NCI-H1436 (cell line): ENCODE data around the gene CR1.
"Not testable (repeated sequence)": the region's sequence is repeated elsewhere in the genome, so short reads cannot be mapped to it uniquely, and the experiment has no call there.

ENCODE experiments used
- DNase-seq: peaks from one replicate; lab custom pipeline; 2025; lab: John Stamatoyannopoulos, UW

CR1 gene

DNA sequence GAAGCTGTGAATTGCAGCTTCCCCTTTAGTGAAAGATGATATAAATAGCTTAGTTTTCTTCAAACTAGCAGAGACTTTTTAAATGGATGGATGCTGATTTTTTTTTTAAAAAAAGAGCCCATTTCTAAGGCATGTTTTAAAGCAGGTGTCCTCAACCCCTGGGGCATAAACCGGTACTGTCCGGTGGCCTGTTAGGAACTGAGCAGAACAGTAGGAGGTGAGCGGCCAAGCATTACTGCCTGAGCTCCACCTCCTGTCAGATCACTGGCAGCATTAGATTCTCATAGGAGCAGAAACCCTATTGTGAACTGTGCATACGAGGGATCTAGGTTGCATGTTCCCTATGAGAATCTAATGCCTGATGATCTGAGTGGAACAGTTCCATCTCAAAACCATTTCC, 180.2 kb downstream of the CR1 start:
- no peak for DNase-seq

DNA sequence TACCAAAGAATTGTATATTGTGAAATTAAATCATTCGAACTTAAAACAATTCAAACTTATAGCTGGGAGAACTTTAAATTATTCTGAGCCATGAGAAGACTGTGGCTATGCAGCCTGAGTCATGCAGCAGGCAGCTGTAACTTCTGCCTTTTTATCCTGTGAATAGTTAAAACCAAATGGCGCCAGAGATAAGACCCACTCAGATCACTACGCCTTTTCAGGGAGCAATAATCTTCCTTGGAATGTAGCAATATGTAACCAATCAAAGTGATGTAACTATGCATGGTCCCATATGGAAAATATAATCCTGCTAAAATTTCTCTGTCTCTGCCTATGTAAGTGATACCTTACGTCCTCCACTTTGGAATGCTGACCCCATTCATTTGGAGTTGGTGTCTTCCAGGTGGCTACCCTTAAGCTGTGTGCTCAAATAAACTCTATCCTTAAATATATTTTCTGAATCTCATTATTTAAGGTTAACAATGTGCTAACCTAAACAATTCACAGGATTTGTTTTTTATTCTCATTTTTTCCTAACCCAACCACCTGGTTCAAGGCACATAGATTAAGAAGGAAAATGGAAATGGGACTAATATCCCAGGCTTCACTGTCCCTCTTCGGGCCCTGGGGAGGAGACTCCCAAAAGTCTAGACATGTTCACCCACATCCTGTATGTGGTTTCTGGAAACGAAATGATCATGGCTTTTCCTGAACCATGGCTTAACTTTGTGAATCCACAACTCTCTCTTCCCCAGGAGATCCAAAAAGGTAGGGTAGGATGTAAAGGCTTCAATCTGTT, 184.8 kb downstream of the CR1 start:
- not testable (repeated sequence) for DNase-seq

DNA sequence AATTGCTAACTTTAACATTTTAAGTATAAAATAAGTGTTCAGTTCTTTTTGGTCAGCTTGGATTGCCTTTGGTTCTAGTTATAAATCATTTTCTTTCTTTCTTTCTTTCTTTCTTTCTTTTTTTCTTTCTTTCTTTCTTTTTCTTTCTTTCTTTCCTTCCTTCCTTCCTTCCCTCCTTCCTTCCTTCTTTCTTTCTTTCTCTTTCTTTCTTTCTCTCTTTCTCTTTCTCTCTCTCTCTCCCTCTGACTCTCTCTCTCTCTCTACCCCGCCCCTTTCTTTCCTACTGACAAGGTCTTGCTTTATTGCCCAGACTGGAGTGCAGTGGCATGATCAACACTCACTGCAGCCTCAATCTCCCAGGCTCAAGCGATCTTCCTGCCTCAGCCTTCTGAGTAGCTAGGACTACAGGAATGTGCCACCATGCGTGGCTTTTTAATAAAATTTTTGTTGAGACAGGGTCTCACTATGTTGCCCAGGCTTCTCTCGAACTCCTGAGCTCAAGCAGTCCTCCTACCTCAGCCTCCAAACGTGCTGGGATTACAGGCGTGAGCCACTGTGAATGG, 187.0 kb downstream of the CR1 start:
- not testable (repeated sequence) for DNase-seq

DNA sequence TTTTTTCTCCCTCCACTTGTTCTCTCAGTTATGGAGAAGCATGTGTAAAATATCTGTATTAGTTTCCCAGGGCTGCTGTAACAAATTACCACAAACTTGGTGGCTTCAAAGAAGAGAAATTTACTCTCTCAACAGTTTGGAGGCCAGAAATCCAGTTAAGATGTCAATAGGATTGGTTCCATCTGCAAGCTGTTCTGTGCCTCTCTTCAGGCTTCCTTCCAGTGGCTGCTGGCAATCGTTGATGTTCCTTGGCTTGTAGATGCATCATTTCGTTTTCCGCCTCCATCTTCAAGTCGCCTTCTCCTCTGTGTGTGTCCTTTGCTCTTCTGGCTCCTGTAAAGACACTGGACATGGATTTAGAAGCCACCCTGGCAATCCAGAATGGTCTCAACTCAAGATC, 194.6 kb downstream of the CR1 start:
- not testable (repeated sequence) for DNase-seq

DNA sequence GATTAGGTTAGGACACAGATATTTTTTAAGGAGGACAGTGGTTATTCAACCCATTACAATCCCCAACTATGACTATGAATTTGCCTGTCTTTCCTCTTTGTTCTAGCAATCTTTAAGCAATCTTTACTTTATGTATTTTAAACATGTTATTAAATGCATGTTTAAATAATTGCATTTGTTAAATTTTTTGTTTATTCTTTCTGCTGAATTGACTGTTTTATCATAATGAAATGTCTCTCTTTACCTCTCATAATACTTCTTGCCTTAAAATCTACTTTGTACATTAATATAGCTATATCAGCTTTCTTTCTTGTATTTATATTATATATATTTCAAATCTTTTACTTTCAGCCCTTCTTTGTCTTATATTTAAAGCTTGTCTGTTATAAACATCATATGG, 195.1 kb downstream of the CR1 start:
- no peak for DNase-seq
